Aorta (tissue), 5 donors: ENCODE results near the gene NEU3. TPM values are rescaled to one million over a fixed set of nuclear protein-coding genes. Genes with fewer than 3 reads are reported as not detected.

Experiments
- ATAC-seq: fragments of 200-7000 bp; cut with Tn5 transposase; one replicate; pipeline ENCODE4 v1.9.1; 2022; ENCODE audit warnings: moderate library complexity; ENCODE audit not compliant: low FRiP score
- DNase-seq, 2 donors: peaks; one replicate each; pipeline ENCODE4 v3.0.0-alpha.2; 2020
- H3K27ac ChIP-seq, 2 donors: one replicate each; pipeline ENCODE4 v1.5.1; 2013; ENCODE audit warnings: low read length in 2 of 2, mild to moderate bottlenecking in 2 of 2, moderate library complexity in 2 of 2, control low read depth in 1 of 2, inconsistent platforms in 1 of 2, low read depth in 1 of 2
- H3K27me3 ChIP-seq, 2 donors: one replicate each; pipeline ENCODE4 v1.6.1; 2013; ENCODE audit warnings: control low read depth in 1 of 2, low read length in 1 of 2, mild to moderate bottlenecking in 1 of 2, moderate library complexity in 1 of 2; ENCODE audit not compliant: insufficient read depth in 2 of 2, control insufficient read depth in 1 of 2
- H3K36me3 ChIP-seq, 2 donors: one replicate each; pipeline ENCODE4 v1.6.1; 2013; ENCODE audit warnings: control low read depth in 1 of 2, low read length in 1 of 2, mild to moderate bottlenecking in 1 of 2; ENCODE audit not compliant: insufficient read depth in 2 of 2, control insufficient read depth in 1 of 2
- H3K4me1 ChIP-seq, 2 donors: one replicate each; pipeline ENCODE4 v1.6.1; 2013; ENCODE audit warnings: low read length in 2 of 2, control low read depth in 1 of 2, mild to moderate bottlenecking in 1 of 2, moderate library complexity in 1 of 2; ENCODE audit not compliant: insufficient read depth in 2 of 2, control insufficient read depth in 1 of 2
- H3K4me3 ChIP-seq, 2 donors: one replicate each; pipeline ENCODE4 v1.5.1; 2013; ENCODE audit warnings: low read length in 2 of 2, control low read depth in 1 of 2, mild to moderate bottlenecking in 1 of 2
- H3K9me3 ChIP-seq: one replicate; pipeline ENCODE4 v1.6.1; 2013; ENCODE audit warnings: mild to moderate bottlenecking, low read length; ENCODE audit not compliant: control insufficient read depth
- WGBS, 2 donors: extraction: QIAGEN DNeasy Blood & Tissue Kit; methylation state at CpG; one replicate each; pipeline ENCODE4 v1.1.7; 2013; 5-methylcytosine and 5-hydroxymethylcytosine counted together
- intact Hi-C, 2 donors: fragments of 100-400 bp; cut with DNase I; formaldehyde crosslinking; loops; one replicate each; pipeline versions ENCODE4 v1.14.2 to v1.15.0; 2022
- polyA plus RNA-seq, 2 donors: library from polyadenylated mRNA; stranded (reverse); fragments of 200-250 nt; gene quantifications; one replicate each; pipeline ENCODE4 v1.2.3, GENCODE V29; 2013
- total RNA-seq, 2 donors: library from RNA; stranded (reverse); fragmentation: NEBNext Ultra II Directional; extraction: Animal tissue kit (Norgen Biotek cat#: 25700); gene quantifications; one replicate each; pipeline ENCODE4 v1.2.1, GENCODE V29; 2021
- donor health status: healthy with polysubstance abuse.
- donor health status: Bipolar disorder and iron deficiency.
- donor health status: DM: no; HTN: no; CAD: no.
- donor health status: DM: no; HTN: no; CAD: no.
- donor health status: DM: yes; HTN: yes; CAD: no.

Gene NEU3
- total and polyA plus RNA-seq, 4 donors, result 1.4 to 13.7 (median 6.8) TPM

DNA sequence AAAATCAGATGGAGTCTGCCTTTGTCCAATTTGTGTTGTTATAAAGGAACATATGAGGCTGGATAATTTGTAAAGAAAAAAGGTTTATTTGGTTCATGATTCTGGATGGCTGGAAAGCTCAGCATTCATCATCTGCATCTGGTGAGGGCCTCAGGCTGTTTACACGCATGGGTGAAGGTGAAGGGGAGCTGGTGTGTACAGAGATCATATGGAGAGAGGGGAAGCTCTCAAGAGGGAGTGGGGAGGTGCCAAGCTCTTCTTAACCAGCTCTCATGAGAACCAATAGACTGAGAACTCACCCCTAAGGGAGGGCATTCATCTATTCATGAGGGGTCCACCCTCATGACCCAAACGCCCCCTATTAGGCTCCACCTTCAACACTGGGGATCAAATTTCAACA, 40.0 kb downstream of the NEU3 start:
- DNase-seq, result no peak
- Histone ChIP-seq H3K36me3 (no peaks in the 10 kb centered on the region), H3K27me3 (no peaks in the 10 kb centered on the region), H3K9me3 (no peaks in the 10 kb centered on the region), H3K27ac (no peak overlapping the region), H3K4me1 (no peaks in the 10 kb centered on the region), H3K4me3 (no peak overlapping the region)
- no peak for ATAC-seq
- intact Hi-C loops, result loop anchor here in 1 of 2 donors (2.0 kb wide), 1 partner anchor 98 kb away; no protein-coding TSS in a partner anchor
- 59 to 60% methylated on average over 2 of the region's 2 CpGs for WGBS, 2 donors

DNA sequence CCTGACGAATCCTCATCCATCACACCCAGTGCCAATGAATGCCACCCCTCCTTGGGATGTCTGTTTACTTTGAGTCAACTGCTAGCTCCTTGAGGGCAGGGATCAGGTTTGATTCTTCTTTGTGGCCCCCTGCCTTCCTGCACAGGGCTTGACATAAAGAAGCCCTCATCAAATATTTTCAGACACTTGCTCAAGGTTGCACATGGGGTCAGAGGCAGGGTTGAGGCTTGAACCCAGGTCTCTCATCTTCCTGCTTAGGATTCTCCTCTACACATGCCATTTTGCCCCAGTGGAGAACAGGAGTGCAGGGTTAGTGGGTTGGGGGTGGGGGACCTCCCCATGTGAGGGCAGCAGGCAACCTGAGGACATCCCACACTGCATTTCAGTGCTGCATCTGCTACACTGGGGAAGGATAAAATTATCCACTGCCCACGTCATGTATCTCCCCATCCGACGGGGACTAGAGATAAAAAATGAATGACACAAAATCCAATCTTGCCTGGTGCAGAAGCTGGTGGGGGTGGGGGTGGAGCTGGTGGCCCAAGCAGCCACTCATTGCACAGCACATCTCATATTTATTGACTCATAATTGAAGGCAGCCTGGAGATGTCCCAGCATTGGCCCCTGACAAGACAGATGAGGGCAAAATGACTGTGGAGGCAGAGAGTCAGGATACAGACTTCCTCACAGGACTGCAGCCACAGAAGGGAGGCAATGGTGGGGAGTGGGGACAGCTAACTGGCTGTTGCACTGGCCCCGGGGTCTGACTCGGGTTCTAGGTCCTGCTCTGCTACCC, 41.3 kb downstream of the NEU3 start:
- Histone ChIP-seq H3K36me3 (no peaks in the 10 kb centered on the region), H3K27me3 (no peaks in the 10 kb centered on the region), H3K27ac (no peak overlapping the region), H3K4me3 (no peak overlapping the region), H3K4me1 (no peaks in the 10 kb centered on the region), H3K9me3 (no peaks in the 10 kb centered on the region)
- 77 to 79% methylated on average over 6 of the region's 6 CpGs for WGBS, 2 donors
- intact Hi-C loops, result loop anchor here (2.0 kb wide), 2 partner anchors 97 to 99 kb away; no protein-coding TSS in a partner anchor
- ATAC-seq (no peak), DNase-seq (no peak)

DNA sequence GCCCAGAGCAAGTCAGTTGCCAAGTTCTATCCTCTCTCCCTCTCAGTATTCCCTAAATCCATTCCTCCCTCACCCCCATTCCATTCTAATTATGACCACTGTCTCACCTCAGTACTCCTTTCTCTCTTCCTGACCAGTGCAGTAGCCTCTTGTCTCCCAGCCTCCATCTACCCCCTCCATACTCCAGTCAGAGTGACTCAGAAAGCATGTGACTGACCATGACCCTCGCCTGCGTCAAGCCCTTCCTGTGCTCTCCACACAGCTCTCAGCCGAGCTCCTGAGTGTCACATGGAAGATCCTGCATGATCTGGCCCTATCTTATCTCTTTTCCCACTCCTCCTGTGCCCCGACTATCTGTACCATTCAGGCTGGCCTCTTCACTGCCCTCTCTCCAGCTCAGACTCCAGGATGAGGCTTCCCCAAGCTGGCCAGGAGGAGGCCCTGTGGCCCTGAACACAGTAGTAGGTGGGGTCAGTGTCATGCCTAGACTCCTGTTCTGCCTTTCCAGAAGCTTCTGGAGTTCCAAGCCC, 42.6 kb downstream of the NEU3 start:
- intact Hi-C loops, result loop anchor here in 1 of 2 donors (2.0 kb wide), 1 partner anchor 98 kb away; no protein-coding TSS in a partner anchor
- 76 to 77% methylated on average over 4 of the region's 4 CpGs for WGBS, 2 donors
- no peak overlapping the region for H3K27ac ChIP-seq
- no peaks in the 10 kb centered on the region for H3K36me3 ChIP-seq
- peak in 1 of 2 donors; percentile 59 for DNase-seq
- no peak for ATAC-seq
- no peaks in the 10 kb centered on the region for H3K9me3 ChIP-seq
- H3K4me1 ChIP-seq, result no peaks in the 10 kb centered on the region
- H3K27me3 ChIP-seq, result no peaks in the 10 kb centered on the region
- no peak overlapping the region for H3K4me3 ChIP-seq

DNA sequence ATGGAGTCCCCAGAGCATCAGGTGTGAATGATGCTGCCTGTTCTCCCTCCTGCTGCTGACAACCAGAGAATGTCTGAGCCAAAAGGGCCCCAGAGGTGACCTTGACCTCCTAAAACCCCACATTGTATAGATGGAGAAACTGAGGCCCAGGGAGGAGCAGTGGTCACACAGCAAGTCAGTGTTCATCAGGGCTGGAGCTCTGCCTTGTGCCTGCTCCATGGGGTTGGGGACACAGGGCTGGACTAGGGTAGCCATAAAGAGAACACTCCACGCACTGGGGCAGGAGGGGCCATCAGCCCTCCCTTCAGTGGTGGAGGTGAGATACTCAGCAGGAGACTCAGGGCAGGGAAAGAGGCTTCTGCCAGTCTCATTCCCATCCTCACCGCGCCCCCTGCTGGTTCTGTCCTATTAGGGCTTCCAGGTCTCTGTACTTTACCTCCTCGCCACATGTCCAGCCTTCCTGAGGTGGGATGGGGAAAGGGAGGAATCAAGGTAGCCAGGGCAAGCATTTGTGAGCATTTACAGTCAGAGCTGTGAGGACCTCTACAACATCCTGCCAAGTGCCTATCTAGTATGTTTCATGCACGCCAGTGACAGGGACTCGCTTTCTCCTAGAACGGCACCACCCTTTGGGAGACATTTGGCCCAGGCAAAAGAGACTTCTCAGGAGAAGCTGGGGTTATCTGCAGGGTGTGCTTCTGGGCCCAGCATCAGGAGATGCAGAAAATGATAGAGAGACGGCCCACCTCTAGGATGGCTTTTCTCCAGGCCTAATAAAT, 43.2 kb downstream of the NEU3 start:
- Histone ChIP-seq H3K4me3 (no peak overlapping the region), H3K4me1 (no peaks in the 10 kb centered on the region), H3K27me3 (no peaks in the 10 kb centered on the region), H3K36me3 (no peaks in the 10 kb centered on the region), H3K9me3 (no peaks in the 10 kb centered on the region), H3K27ac (no peak overlapping the region)
- WGBS, 2 donors, result 63 to 66% methylated on average over 8 of the region's 8 CpGs
- DNase-seq (peak; percentile 79 to 91), ATAC-seq (peak; percentile 55)
- intact Hi-C loops, result loop anchor here in 1 of 2 donors (2.0 kb wide), 1 partner anchor 99 kb away; no protein-coding TSS in a partner anchor

- Histone ChIP-seq H3K4me1 (no peaks in the 10 kb centered on the region), H3K27me3 (no peaks in the 10 kb centered on the region), H3K27ac (no peak overlapping the region), H3K4me3 (no peak overlapping the region), H3K36me3 (no peaks in the 10 kb centered on the region), H3K9me3 (no peaks in the 10 kb centered on the region)
- DNase-seq, result no peak
- 72 to 82% methylated on average over 3 of the region's 3 CpGs for WGBS, 2 donors
- intact Hi-C loops, result no loop called here
- ATAC-seq, result no peak
Observed at GRCh38 chr11:75032550-75032935, 43.8 kb downstream of the NEU3 start.

GRCh38 chr11:75033916-75034315, 45.2 kb downstream of the NEU3 start:
- Histone ChIP-seq H3K9me3 (no peaks in the 10 kb centered on the region), H3K4me1 (no peaks in the 10 kb centered on the region), H3K36me3 (no peaks in the 10 kb centered on the region), H3K27me3 (no peaks in the 10 kb centered on the region), H3K27ac (no peak overlapping the region), H3K4me3 (no peak overlapping the region)
- intact Hi-C loops, result no loop called here
- ATAC-seq, result no peak
- WGBS, 2 donors, result 86 to 91% methylated on average over 3 of the region's 3 CpGs
- DNase-seq, result no peak

DNA sequence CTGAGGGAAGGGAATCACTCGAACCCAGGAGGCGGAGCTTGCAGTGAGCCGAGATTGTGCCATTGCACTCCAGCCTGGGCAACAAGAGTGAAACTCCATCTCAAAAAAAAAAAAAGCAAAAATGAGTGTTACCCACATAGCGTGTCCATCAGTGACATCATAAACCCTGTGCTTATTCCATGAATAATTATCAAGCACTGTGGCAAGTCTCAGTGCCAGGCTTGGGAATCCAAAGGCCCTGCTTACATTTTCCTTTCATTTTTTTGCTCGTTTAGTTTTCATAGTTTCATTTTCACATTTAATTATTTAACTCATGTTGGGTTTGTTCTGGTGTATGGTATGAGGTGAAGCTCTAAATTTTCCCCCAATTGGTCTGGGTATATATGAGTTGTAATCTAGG, 46.5 kb downstream of the NEU3 start:
- H3K27me3 ChIP-seq, result no peaks in the 10 kb centered on the region
- H3K4me3 ChIP-seq, result no peak overlapping the region
- no peak for ATAC-seq
- no peaks in the 10 kb centered on the region for H3K4me1 ChIP-seq
- H3K36me3 ChIP-seq, result no peaks in the 10 kb centered on the region
- intact Hi-C loops, result no loop called here
- DNase-seq, result no peak
- 90% methylated on average over 5 of the region's 5 CpGs for WGBS, 2 donors
- no peaks in the 10 kb centered on the region for H3K9me3 ChIP-seq
- no peak overlapping the region for H3K27ac ChIP-seq

GRCh38 chr11:75035911-75036565, 47.3 kb downstream of the NEU3 start:
- no peak for DNase-seq
- no peak for ATAC-seq
- no peaks in the 10 kb centered on the region for H3K27me3 ChIP-seq
- no peaks in the 10 kb centered on the region for H3K36me3 ChIP-seq
- H3K4me3 ChIP-seq, result no peak overlapping the region
- intact Hi-C loops, result no loop called here
- no peaks in the 10 kb centered on the region for H3K9me3 ChIP-seq
- 81 to 84% methylated on average over 3 of the region's 3 CpGs for WGBS, 2 donors
- H3K27ac ChIP-seq, result no peak overlapping the region
- no peaks in the 10 kb centered on the region for H3K4me1 ChIP-seq
